PC-9 (cell line): ENCODE results near the gene DNMT3A. TPM values are rescaled to one million over a fixed set of nuclear protein-coding genes. Genes with fewer than 3 reads are reported as not detected.

Experiments
- BruUV-seq: library from RNA; stranded (reverse); fragments of 400-500 nt; replicated peaks from 2 replicates; lab custom pipeline; 2021; lab: Mats Ljungman, UMichigan
- CTCF ChIA-PET: fragments of 300-600 bp; sonication (Branson Sonifier 250); formaldehyde crosslinking; loops from one replicate; lab custom pipeline; 2022; ENCODE audit warnings: antibody characterized with exemption; lab: Charles Lee
- POLR2A ChIA-PET: fragments of 300-600 bp; sonication (Branson Sonifier 250); formaldehyde crosslinking; loops from one replicate; lab custom pipeline; 2022; ENCODE audit warnings: antibody characterized with exemption; ENCODE audit not compliant: unreplicated experiment; lab: Charles Lee
- DNase-seq, 2 experiments: peaks; one replicate each; pipeline versions ENCODE4 v3.0.0 to v3.0.0-alpha.2; 2015 to 2022; ENCODE audit warnings: mixed read lengths in 1 of 2
- H2AFZ ChIP-seq: fragments of 200-600 bp; sonication (generic); 2 replicates; pipeline ENCODE4 v1.8.1; 2017; ENCODE audit warnings: antibody characterized with exemption
- H3F3A ChIP-seq: fragments of 200-600 bp; sonication (generic); 2 replicates; pipeline ENCODE4 v1.8.1; 2017; ENCODE audit warnings: antibody characterized with exemption, mild to moderate bottlenecking, low read depth; ENCODE audit not compliant: insufficient read depth
- H3K27ac ChIP-seq: fragments of 200-600 bp; sonication (generic); 2 replicates; pipeline ENCODE4 v1.6.1; 2016; ENCODE audit warnings: mixed run types
- H3K27me3 ChIP-seq: fragments of 200-600 bp; sonication (generic); 2 replicates; pipeline ENCODE4 v1.6.1; 2016; ENCODE audit warnings: low read depth, mixed run types; ENCODE audit not compliant: insufficient read depth
- H3K36me3 ChIP-seq: fragments of 200-600 bp; sonication (generic); 2 replicates; pipeline ENCODE4 v1.6.1; 2016; ENCODE audit warnings: low read depth, mixed run types
- H3K4me1 ChIP-seq: fragments of 200-600 bp; sonication (generic); replicated peaks from 2 replicates; pipeline ENCODE4 v1.6.1; 2016; ENCODE audit warnings: mixed run types; ENCODE audit not compliant: insufficient read depth
- H3K4me2 ChIP-seq: fragments of 200-600 bp; sonication (generic); 2 replicates; pipeline ENCODE4 v1.6.1; 2017; ENCODE audit warnings: mixed run types
- H3K4me3 ChIP-seq: fragments of 200-600 bp; sonication (generic); 2 replicates; pipeline ENCODE4 v1.6.1; 2016; ENCODE audit warnings: mixed run types
- H3K79me2 ChIP-seq: fragments of 200-600 bp; sonication (generic); 2 replicates; pipeline ENCODE4 v1.6.1; 2017; ENCODE audit warnings: low read depth, mixed run types
- H3K9me2 ChIP-seq: fragments of 200-600 bp; sonication (generic); 2 replicates; pipeline ENCODE4 v1.8.1; 2017; ENCODE audit warnings: mild to moderate bottlenecking; ENCODE audit not compliant: insufficient read depth
- H3K9me3 ChIP-seq: fragments of 200-600 bp; sonication (generic); 2 replicates; pipeline ENCODE4 v1.8.1; 2016; ENCODE audit warnings: low read depth; ENCODE audit not compliant: insufficient read depth
- H4K20me1 ChIP-seq: fragments of 200-600 bp; sonication (generic); 2 replicates; pipeline ENCODE4 v1.8.1; 2017; ENCODE audit not compliant: insufficient read depth
- CTCF ChIP-seq: fragments of 200-600 bp; sonication (generic); conservative IDR thresholded peaks from 2 replicates; pipeline ENCODE4 v1.6.1; 2017; ENCODE audit warnings: mixed run types, antibody characterized with exemption, mild to moderate bottlenecking, moderate library complexity
- EZH2 ChIP-seq: fragments of 200-600 bp; sonication (generic); IDR thresholded peaks from 2 replicates; pipeline ENCODE4 v1.8.0; 2017; ENCODE audit warnings: antibody characterized with exemption, low read depth
- intact Hi-C: fragments of 100-400 bp; cut with micrococcal nuclease; formaldehyde crosslinking; loops from one replicate; pipeline ENCODE4 v1.10.0; 2022; ENCODE audit not compliant: unreplicated experiment
- total RNA-seq: library from RNA; stranded (reverse); gene quantifications from 2 replicates; pipeline ENCODE4 v1.2.3, GENCODE V29; 2021

DNMT3A gene
- total RNA-seq, 1 experiment from 2014 or later, result 38.9 TPM

GRCh38 chr2:25323042-25323514 lies 18.6 kb downstream of the DNMT3A start:
- no peaks in the 10 kb centered on the region for H3K27me3 ChIP-seq
- ChIA-PET CTCF (no interaction called here), POLR2A (no interaction called here)
- no TSS peak for BruUV-seq
- no peaks in the 10 kb centered on the region for H3K9me2 ChIP-seq
- intact Hi-C loops, result no loop called here
- H2AFZ ChIP-seq, result no peak overlapping the region
- no peaks in the 10 kb centered on the region; the same call in 1 of the 2 replicates for H4K20me1 ChIP-seq
- H3K4me3 ChIP-seq, result no peak overlapping the region
- TF ChIP-seq CTCF (no peak), EZH2 (no peak)
- H3K9me3 ChIP-seq, result peaks cover 7% of the 10 kb centered on the region; the same call in 1 of the 2 replicates
- no peak overlapping the region for H3K27ac ChIP-seq
- no peaks in the 10 kb centered on the region for H3K4me1 ChIP-seq
- DNase-seq, result no peak
- H3K4me2 ChIP-seq, result no peak overlapping the region
- no peaks in the 10 kb centered on the region for H3K36me3 ChIP-seq
- no peaks in the 10 kb centered on the region for H3K79me2 ChIP-seq
- no peaks in the 10 kb centered on the region for H3F3A ChIP-seq

GRCh38 chr2:25322312-25322711 lies 19.4 kb downstream of the DNMT3A start:
- intact Hi-C loops, result no loop called here
- no peaks in the 10 kb centered on the region for H3K27me3 ChIP-seq
- H3K4me2 ChIP-seq, result no peak overlapping the region
- ChIA-PET CTCF (interaction anchor here (0.6 kb wide), 1 partner anchor 395 kb away, joined by 3 read pairs; no protein-coding TSS in a partner anchor), POLR2A (interaction anchor here (0.5 kb wide), 1 partner anchor 615 kb away, joined by 4 read pairs; no protein-coding TSS in a partner anchor)
- TF ChIP-seq CTCF, result no peak
- no peak for TF ChIP-seq EZH2
- no TSS peak for BruUV-seq
- H3K79me2 ChIP-seq, result no peaks in the 10 kb centered on the region
- peaks cover 7% of the 10 kb centered on the region; the same call in 1 of the 2 replicates for H3K9me3 ChIP-seq
- H4K20me1 ChIP-seq, result no peaks in the 10 kb centered on the region; the same call in 1 of the 2 replicates
- DNase-seq, result no peak
- no peaks in the 10 kb centered on the region for H3K9me2 ChIP-seq
- no peaks in the 10 kb centered on the region for H3F3A ChIP-seq
- no peaks in the 10 kb centered on the region for H3K4me1 ChIP-seq
- H3K4me3 ChIP-seq, result no peak overlapping the region
- H3K27ac ChIP-seq, result no peak overlapping the region
- no peaks in the 10 kb centered on the region for H3K36me3 ChIP-seq
- H2AFZ ChIP-seq, result no peak overlapping the region

- Histone ChIP-seq H3K4me3 (no peak overlapping the region), H2AFZ (no peak overlapping the region), H3K9me2 (no peaks in the 10 kb centered on the region), H4K20me1 (no peaks in the 10 kb centered on the region; the same call in none of the 2 replicates), H3K4me1 (no peaks in the 10 kb centered on the region), H3K9me3 (no peaks in the 10 kb centered on the region), H3K79me2 (no peaks in the 10 kb centered on the region), H3K27me3 (no peaks in the 10 kb centered on the region), H3K27ac (no peak overlapping the region), H3K4me2 (no peak overlapping the region), H3F3A (no peaks in the 10 kb centered on the region), H3K36me3 (no peaks in the 10 kb centered on the region)
- BruUV-seq, result no TSS peak
- POLR2A ChIA-PET, result no interaction called here
- intact Hi-C loops, result no loop called here
- no peak for DNase-seq
- CTCF ChIA-PET, result no interaction called here
- TF ChIP-seq EZH2 (no peak), CTCF (no peak)
These were observed 21.6 kb downstream of the DNMT3A start for GRCh38 chr2:25320077-25320476.
